Spleen (tissue), 11 donors: Measurements from ENCODE around the gene VGF. TPM values are rescaled to one million over a fixed set of nuclear protein-coding genes. Genes with fewer than 3 reads are reported as not detected.

Experiments
- DNase-seq: peaks from one replicate; pipeline ENCODE4 v3.0.0-alpha.2; 2020
- H3K27ac ChIP-seq, 8 donors: fragments of 200-600 bp; sonication (generic) in 7 of 8; 1 replicate in 4 of 8; 2 replicates in 4 of 8; pipeline versions ENCODE4 v1.5.0 to v1.8.0; 2016 to 2021; ENCODE audit warnings: inconsistent platforms in 4 of 8, mild to moderate bottlenecking in 4 of 8, moderate library complexity in 1 of 8
- H3K27me3 ChIP-seq, 7 donors: fragments of 200-600 bp; sonication (generic) in 6 of 7; replicated peaks in 1 of 7; 1 replicate in 4 of 7; 2 replicates in 3 of 7; pipeline versions ENCODE4 v1.5.0 to v1.8.0; 2016 to 2021; ENCODE audit warnings: inconsistent platforms in 3 of 7, mild to moderate bottlenecking in 1 of 7
- H3K36me3 ChIP-seq, 6 donors: fragments of 200-600 bp; sonication (generic) in 5 of 6; 1 replicate in 4 of 6; 2 replicates in 2 of 6; pipeline versions ENCODE4 v1.5.0 to v1.8.0; 2016 to 2021; ENCODE audit warnings: inconsistent platforms in 2 of 6
- H3K4me1 ChIP-seq, 6 donors: fragments of 200-600 bp; sonication (generic) in 5 of 6; 1 replicate in 3 of 6; 2 replicates in 3 of 6; pipeline versions ENCODE4 v1.5.0 to v1.8.0; 2016 to 2021; ENCODE audit warnings: inconsistent platforms in 3 of 6
- H3K4me3 ChIP-seq, 8 donors: fragments of 200-600 bp; sonication (generic) in 7 of 8; 1 replicate in 4 of 8; 2 replicates in 4 of 8; pipeline versions ENCODE4 v1.5.0 to v1.8.0; 2016 to 2021; ENCODE audit warnings: inconsistent platforms in 4 of 8, mild to moderate bottlenecking in 4 of 8, moderate library complexity in 2 of 8
- H3K9me3 ChIP-seq, 8 donors: fragments of 200-600 bp; sonication (generic) in 7 of 8; 1 replicate in 4 of 8; 2 replicates in 4 of 8; pipeline versions ENCODE4 v1.5.0 to v1.8.0; 2016 to 2021; ENCODE audit warnings: inconsistent platforms in 4 of 8
- CTCF ChIP-seq, 11 experiments: fragments of 200-600 bp in 7 of 11; fragments of 450-650 bp in 4 of 11; sonication (generic) in 4 of 11; IDR thresholded peaks in 8 of 11; conservative IDR thresholded peaks in 3 of 11; 1 replicate in 7 of 11; 2 replicates in 4 of 11; pipeline versions ENCODE4 v1.4.0 to v1.8.0; 2016 to 2021; ENCODE audit warnings: antibody characterized with exemption in 11 of 11, inconsistent platforms in 4 of 11, mild to moderate bottlenecking in 1 of 11
- POLR2A ChIP-seq, 3 donors: fragments of 450-650 bp; IDR thresholded peaks; one replicate each; pipeline ENCODE4 v1.5.1; 2017; ENCODE audit warnings: antibody characterized with exemption in 3 of 3, mild to moderate bottlenecking in 1 of 3
- POLR2AphosphoS5 ChIP-seq, 3 donors: sonication (generic); formaldehyde crosslinking; IDR thresholded peaks; one replicate each; pipeline ENCODE4 v1.5.1; 2017; ENCODE audit warnings: antibody characterized with exemption in 3 of 3
- WGBS, 5 donors: extraction: QIAGEN DNeasy Blood & Tissue Kit in 3 of 5; methylation state at CpG; one replicate each; pipeline versions ENCODE4 v1.1.5 to v1.1.7; 2013 to 2018; 5-methylcytosine and 5-hydroxymethylcytosine counted together
- intact Hi-C: fragments of 100-400 bp; cut with DNase I; formaldehyde crosslinking; loops from one replicate; pipeline ENCODE4 v1.15.0; 2023; ENCODE audit warnings: low total_unique reads
- polyA plus RNA-seq, 3 donors: library from polyadenylated mRNA; stranded (reverse); fragments of 200-250 nt; gene quantifications; one replicate each; pipeline ENCODE4 v1.2.1, GENCODE V29; 2013
- total RNA-seq, 7 donors: library from RNA; depleted of rRNA in 3 of 7; stranded (reverse); fragments of >200 nt in 3 of 7; fragmentation: NEBNext Ultra II Directional in 4 of 7; extraction: Animal tissue kit (Norgen Biotek cat#: 25700) in 4 of 7; gene quantifications; one replicate each; pipeline versions ENCODE4 v1.1.0 to v1.2.1, GENCODE V29; 2016 to 2021
- donor health status: healthy with polysubstance abuse.
- donor health status: DM: no; HTN: no; CAD: no; lungs with moderate emphysema.
- donor health status: DM: no; HTN: no; CAD: no.
- donor health status: Bipolar disorder and iron deficiency.
- donor health status: healthy.
- donor health status: DM: no; HTN: no; CAD: no.
- donor health status: DM: yes; HTN: yes; CAD: no.

VGF gene
- total and polyA plus RNA-seq, 10 donors = 0.06 to 0.21 (median 0.14) TPM; not detected in 6

- TF ChIP-seq POLR2AphosphoS5 (IDR thresholded peaks at IDR 0.05) = no peak
- TF ChIP-seq POLR2A (IDR thresholded peaks at IDR 0.05) = no peak
- no peak for TF ChIP-seq CTCF (IDR thresholded peaks at IDR 0.05 in 8 of 11, conservative IDR thresholded peaks at IDR 0.05 in 3 of 11)
- intact Hi-C loops = no loop called here
- no peak for DNase-seq
- Histone ChIP-seq H3K36me3 (peaks cover 0 to 19% (median 0%) of the 10 kb centered on the region in 6 donors), H3K9me3 (no peaks in the 10 kb centered on the region), H3K27ac (peak overlapping the region in 5 of 8 donors; percentile 48 to 82 (median 62)), H3K4me1 (peaks cover 12 to 56% (median 34%) of the 10 kb centered on the region in 6 donors), H3K4me3 (peak overlapping the region in 4 of 8 donors; percentile 13 to 46 (median 24)), H3K27me3 (peaks cover 0 to 70% (median 0%) of the 10 kb centered on the region in 7 donors)
- 78 to 87% (median 81%) methylated on average over 3 of the region's 3 CpGs for WGBS, 5 donors
These were observed 37.8 kb downstream of the VGF start for GRCh38 chr7:101127460-101128039.

GRCh38 chr7:101126651-101127459 is 38.5 kb downstream of the VGF start, which contains the start of gene SERPINE1:
Gene SERPINE1 (plus strand): TSS chr7:101127104. CDS start chr7:101128394, 1,290 bp downstream.
- intact Hi-C loops = no loop called here
- Histone ChIP-seq H3K9me3 (no peaks in the 10 kb centered on the region), H3K27me3 (peaks cover 0 to 70% (median 0%) of the 10 kb centered on the region in 7 donors), H3K4me3 (peak within 1 kb of the TSS in 4 of 8 donors; percentile 13 to 46 (median 24)), H3K4me1 (peaks cover 12 to 63% (median 39%) of the 10 kb centered on the region in 6 donors), H3K27ac (peak within 1 kb of the TSS in 6 of 8 donors; percentile 48 to 82 (median 61)), H3K36me3 (peaks cover 0 to 15% (median 0%) of the 10 kb centered on the region in 6 donors)
- TF ChIP-seq POLR2AphosphoS5 (IDR thresholded peaks at IDR 0.05) (peak; percentile 79 to 83 (median 82)), POLR2A (IDR thresholded peaks at IDR 0.05) (peak in 1 of 3 donors; percentile 76), CTCF (IDR thresholded peaks at IDR 0.05 in 8 of 11, conservative IDR thresholded peaks at IDR 0.05 in 3 of 11) (peak in 1 of 11 experiments; percentile 25)
- peak; percentile 81 for DNase-seq
- WGBS, 5 donors = 6 to 10% (median 8%) methylated on average over 17 to 22 of the region's 22 CpGs

- no peak for DNase-seq
- TF ChIP-seq POLR2A (IDR thresholded peaks at IDR 0.05) = no peak
- TF ChIP-seq CTCF (IDR thresholded peaks at IDR 0.05 in 8 of 11, conservative IDR thresholded peaks at IDR 0.05 in 3 of 11) = no peak
- no peak for TF ChIP-seq POLR2AphosphoS5 (IDR thresholded peaks at IDR 0.05)
- peak overlapping the region in 1 of 8 donors; percentile 46 for H3K4me3 ChIP-seq
- no peaks in the 10 kb centered on the region for H3K9me3 ChIP-seq
- H3K27ac ChIP-seq = peak overlapping the region in 6 of 8 donors; percentile 27 to 82 (median 61)
- intact Hi-C loops = no loop called here
- H3K4me1 ChIP-seq = peaks cover 12 to 68% (median 42%) of the 10 kb centered on the region in 6 donors
- 27 to 43% (median 35%) methylated on average over 11 to 15 of the region's 15 CpGs for WGBS, 5 donors
- peaks cover 0 to 71% (median 0%) of the 10 kb centered on the region in 7 donors for H3K27me3 ChIP-seq
- peaks cover 0 to 8% (median 0%) of the 10 kb centered on the region in 6 donors for H3K36me3 ChIP-seq
These were observed 39.2 kb downstream of the VGF start for GRCh38 chr7:101125989-101126650.
